Vagina (tissue), 2 donors: ENCODE measurements around the gene VTI1A. TPM values are rescaled to one million over a fixed set of nuclear protein-coding genes. Genes with fewer than 3 reads are reported as not detected.

Experiments used
- DNase-seq, 2 donors: peaks; one replicate each; pipeline ENCODE4 v3.0.0-alpha.2; 2017; ENCODE audit errors: extremely low spot score in 2 of 2
- H3K27ac ChIP-seq: fragments of 200-600 bp; sonication (generic); one replicate; pipeline ENCODE4 v1.5.1; 2019
- H3K27me3 ChIP-seq: fragments of 200-600 bp; sonication (generic); one replicate; pipeline ENCODE4 v1.5.1; 2019
- H3K36me3 ChIP-seq, 2 donors: fragments of 200-600 bp; sonication (generic); one replicate each; pipeline ENCODE4 v1.5.1; 2017 to 2019
- H3K4me1 ChIP-seq: fragments of 200-600 bp; sonication (generic); one replicate; pipeline ENCODE4 v1.5.1; 2019
- H3K4me3 ChIP-seq, 2 donors: fragments of 200-600 bp; sonication (generic); 1 replicate in 1 of 2; 2 replicates in 1 of 2; pipeline ENCODE4 v1.5.1; 2016 to 2019
- H3K9me3 ChIP-seq: fragments of 200-600 bp; sonication (generic); one replicate; pipeline ENCODE4 v1.5.1; 2019
- CTCF ChIP-seq, 3 experiments: fragments of 450-650 bp in 2 of 3; fragments of 200-600 bp in 1 of 3; sonication (generic) in 1 of 3; IDR thresholded peaks; one replicate each; pipeline ENCODE4 v1.5.1; 2017 to 2019; ENCODE audit warnings: antibody characterized with exemption in 3 of 3, mild to moderate bottlenecking in 2 of 3, moderate library complexity in 2 of 3
- POLR2A ChIP-seq, 2 donors: fragments of 450-650 bp; IDR thresholded peaks; one replicate each; pipeline ENCODE4 v1.6.1; 2017; ENCODE audit warnings: antibody characterized with exemption in 2 of 2, mild to moderate bottlenecking in 2 of 2, moderate library complexity in 2 of 2
- POLR2AphosphoS5 ChIP-seq, 2 donors: sonication (generic); formaldehyde crosslinking; IDR thresholded peaks; one replicate each; pipeline ENCODE4 v1.9.0; 2017; ENCODE audit warnings: antibody characterized with exemption in 2 of 2, mild to moderate bottlenecking in 2 of 2, low read depth in 1 of 2; ENCODE audit not compliant: insufficient read depth in 1 of 2
- intact Hi-C: fragments of 100-400 bp; cut with DNase I; formaldehyde crosslinking; loops from one replicate; pipeline ENCODE4 v1.15.1; 2023
- total RNA-seq: library from RNA; depleted of rRNA; stranded (reverse); fragments of >200 nt; gene quantifications from one replicate; pipeline ENCODE4 v1.2.3, GENCODE V29; 2016

The VTI1A gene
- total RNA-seq, 1 donor from 2014 or later = 49.1 TPM

- H3K4me1 ChIP-seq = no peaks in the 10 kb centered on the region
- H3K4me3 ChIP-seq = no peak overlapping the region
- no peak for DNase-seq
- intact Hi-C loops = no loop called here
- TF ChIP-seq POLR2A (IDR thresholded peaks at IDR 0.05) = no peak
- TF ChIP-seq CTCF (IDR thresholded peaks at IDR 0.05) = no peak
- TF ChIP-seq POLR2AphosphoS5 (IDR thresholded peaks at IDR 0.05; ENCODE audit: insufficient read depth in 1 of 2, low read depth in 1 of 2) = no peak
- H3K27me3 ChIP-seq = no peaks in the 10 kb centered on the region
- no peak overlapping the region for H3K27ac ChIP-seq
- H3K36me3 ChIP-seq = no peaks in the 10 kb centered on the region
- H3K9me3 ChIP-seq = no peaks in the 10 kb centered on the region
Measured at GRCh38 chr10:112663234-112664125, 216.5 kb downstream of the VTI1A start.

- no peaks in the 10 kb centered on the region for H3K9me3 ChIP-seq
- intact Hi-C loops = no loop called here
- no peak for DNase-seq
- no peak overlapping the region for H3K27ac ChIP-seq
- H3K27me3 ChIP-seq = no peaks in the 10 kb centered on the region
- H3K4me1 ChIP-seq = no peaks in the 10 kb centered on the region
- no peak overlapping the region for H3K4me3 ChIP-seq
- TF ChIP-seq POLR2AphosphoS5 (IDR thresholded peaks at IDR 0.05; ENCODE audit: insufficient read depth in 1 of 2, low read depth in 1 of 2) = no peak
- TF ChIP-seq CTCF (IDR thresholded peaks at IDR 0.05) = no peak
- TF ChIP-seq POLR2A (IDR thresholded peaks at IDR 0.05) = no peak
- H3K36me3 ChIP-seq = no peaks in the 10 kb centered on the region
Measured at GRCh38 chr10:112666094-112666493, 219.1 kb downstream of the VTI1A start.

GRCh38 chr10:112669989-112670388 is 223.0 kb downstream of the VTI1A start:
- Histone ChIP-seq H3K27me3 (no peaks in the 10 kb centered on the region), H3K4me1 (no peaks in the 10 kb centered on the region), H3K9me3 (no peaks in the 10 kb centered on the region), H3K36me3 (no peaks in the 10 kb centered on the region), H3K27ac (no peak overlapping the region), H3K4me3 (no peak overlapping the region)
- DNase-seq = no peak
- intact Hi-C loops = no loop called here
- no peak for TF ChIP-seq POLR2A (IDR thresholded peaks at IDR 0.05)
- TF ChIP-seq POLR2AphosphoS5 (IDR thresholded peaks at IDR 0.05; ENCODE audit: insufficient read depth in 1 of 2, low read depth in 1 of 2) = no peak
- no peak for TF ChIP-seq CTCF (IDR thresholded peaks at IDR 0.05)

- Histone ChIP-seq H3K4me3 (no peak overlapping the region), H3K36me3 (no peaks in the 10 kb centered on the region), H3K9me3 (no peaks in the 10 kb centered on the region), H3K27ac (no peak overlapping the region), H3K4me1 (no peaks in the 10 kb centered on the region), H3K27me3 (no peaks in the 10 kb centered on the region)
- intact Hi-C loops = no loop called here
- no peak for DNase-seq
- TF ChIP-seq POLR2A (IDR thresholded peaks at IDR 0.05) (no peak), CTCF (IDR thresholded peaks at IDR 0.05) (no peak)
Measured at GRCh38 chr10:112671743-112672142, 224.7 kb downstream of the VTI1A start.

- no peaks in the 10 kb centered on the region for H3K4me1 ChIP-seq
- no peaks in the 10 kb centered on the region for H3K27me3 ChIP-seq
- no peaks in the 10 kb centered on the region for H3K36me3 ChIP-seq
- H3K9me3 ChIP-seq = no peaks in the 10 kb centered on the region
- no peak for DNase-seq
- intact Hi-C loops = no loop called here
- TF ChIP-seq POLR2A (IDR thresholded peaks at IDR 0.05) (no peak), CTCF (IDR thresholded peaks at IDR 0.05) (no peak), POLR2AphosphoS5 (IDR thresholded peaks at IDR 0.05; ENCODE audit: insufficient read depth in 1 of 2, low read depth in 1 of 2) (no peak)
- H3K4me3 ChIP-seq = no peak overlapping the region
- H3K27ac ChIP-seq = no peak overlapping the region
Measured at GRCh38 chr10:112672706-112673105, 225.7 kb downstream of the VTI1A start.
